ENCODE results near the gene CEP41.

DNA sequence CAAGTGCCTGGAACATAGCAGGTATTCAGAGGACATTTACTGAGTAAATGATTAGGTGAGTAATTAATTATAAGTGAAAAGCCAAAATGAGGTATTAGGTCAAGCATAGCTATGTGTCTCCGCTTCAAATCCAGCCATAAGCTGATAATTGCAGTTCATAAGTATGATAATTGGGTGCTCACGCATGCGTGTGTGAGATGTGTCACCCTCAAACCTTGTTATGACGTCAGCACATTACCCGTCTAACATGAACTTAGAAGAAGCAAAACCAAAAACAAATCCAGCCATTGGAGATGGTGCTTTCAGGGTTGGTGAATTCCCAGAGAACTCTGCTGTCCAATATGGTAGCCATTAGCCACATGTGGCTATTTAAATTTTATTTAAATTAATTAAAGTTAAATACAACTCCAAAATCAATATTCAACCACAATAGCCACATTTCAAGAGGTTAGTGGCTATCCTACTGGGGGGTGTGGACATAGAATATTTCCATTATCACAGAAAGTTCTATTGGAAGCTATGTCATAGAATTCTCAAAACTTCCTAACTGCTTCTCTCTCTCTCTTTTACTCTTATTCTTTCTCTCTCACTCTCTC lies 96.4 kb downstream of the CEP41 start, which contains the start of gene CPA5:
- TF ChIP-seq JUND (IDR thresholded peaks at IDR 0.05): no peak
- TF ChIP-seq, protein P1, sequence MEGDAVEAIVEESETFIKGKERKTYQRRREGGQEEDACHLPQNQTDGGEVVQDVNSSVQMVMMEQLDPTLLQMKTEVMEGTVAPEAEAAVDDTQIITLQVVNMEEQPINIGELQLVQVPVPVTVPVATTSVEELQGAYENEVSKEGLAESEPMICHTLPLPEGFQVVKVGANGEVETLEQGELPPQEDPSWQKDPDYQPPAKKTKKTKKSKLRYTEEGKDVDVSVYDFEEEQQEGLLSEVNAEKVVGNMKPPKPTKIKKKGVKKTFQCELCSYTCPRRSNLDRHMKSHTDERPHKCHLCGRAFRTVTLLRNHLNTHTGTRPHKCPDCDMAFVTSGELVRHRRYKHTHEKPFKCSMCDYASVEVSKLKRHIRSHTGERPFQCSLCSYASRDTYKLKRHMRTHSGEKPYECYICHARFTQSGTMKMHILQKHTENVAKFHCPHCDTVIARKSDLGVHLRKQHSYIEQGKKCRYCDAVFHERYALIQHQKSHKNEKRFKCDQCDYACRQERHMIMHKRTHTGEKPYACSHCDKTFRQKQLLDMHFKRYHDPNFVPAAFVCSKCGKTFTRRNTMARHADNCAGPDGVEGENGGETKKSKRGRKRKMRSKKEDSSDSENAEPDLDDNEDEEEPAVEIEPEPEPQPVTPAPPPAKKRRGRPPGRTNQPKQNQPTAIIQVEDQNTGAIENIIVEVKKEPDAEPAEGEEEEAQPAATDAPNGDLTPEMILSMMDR (IDR thresholded peaks at IDR 0.05; ENCODE audit: low read depth, low read length, missing input control): no peak
- TF ChIP-seq EGR1 (IDR thresholded peaks at IDR 0.05; ENCODE audit: low read depth in 2 of 2): no peak
- no peak for TF ChIP-seq FOXA1 (IDR thresholded peaks at IDR 0.05)
- no peak for TF ChIP-seq HNF4A (conservative IDR thresholded peaks at IDR 0.05)
- no peak for TF ChIP-seq RAD21 (IDR thresholded peaks at IDR 0.05)
- no peak for TF ChIP-seq TAF1 (conservative IDR thresholded peaks at IDR 0.05)
- no peak for TF ChIP-seq REST (IDR thresholded peaks at IDR 0.05)
- no peak for TF ChIP-seq YY1 (IDR thresholded peaks at IDR 0.05)
